ENCODE results near the gene SLC35A3.
"Not testable (repeated sequence)": the region's sequence is repeated elsewhere in the genome, so short reads cannot be mapped to it uniquely, and the experiment has no call there.

DNA sequence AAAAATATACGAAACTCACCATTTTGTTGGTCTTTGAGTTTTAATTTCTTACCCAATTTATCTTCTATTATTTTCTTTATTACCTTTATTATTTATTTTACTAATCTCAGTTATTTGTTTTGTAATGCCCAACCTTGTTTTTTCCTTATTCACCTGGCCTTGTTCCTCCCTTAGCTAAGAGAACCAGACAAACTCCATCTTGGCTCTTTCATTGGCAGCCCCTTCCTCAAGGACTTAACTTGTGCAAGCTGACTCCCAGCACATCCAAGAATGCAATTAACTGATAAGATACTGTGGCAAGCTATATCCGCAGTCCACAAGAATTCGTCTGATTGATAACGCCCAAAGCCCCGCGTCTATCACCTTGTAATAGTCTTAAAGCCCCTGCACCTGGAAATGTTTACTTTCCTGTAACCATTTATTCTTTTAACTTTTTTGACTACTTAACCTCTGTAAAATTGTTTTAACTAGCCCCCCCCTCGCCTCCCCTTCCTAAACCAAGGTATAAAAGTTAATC is 10.5 kb upstream of the SLC35A3 start:
- TF ChIP-seq ZNF530 (tag by site-specific recombination; IDR thresholded peaks at IDR 0.05; ENCODE audit: low read depth); SETDB1 (IDR thresholded peaks at IDR 0.05; ENCODE audit: insufficient read length, low read length); ZNF416 (tag by site-specific recombination; IDR thresholded peaks at IDR 0.05); ZNF37A (tag by site-specific recombination; IDR thresholded peaks at IDR 0.05); ZNF324 (tag by site-specific recombination; IDR thresholded peaks at IDR 0.05); ZNF350 (tag by site-specific recombination; IDR thresholded peaks at IDR 0.05): not testable (repeated sequence)
- TF ChIP-seq, protein P1, sequence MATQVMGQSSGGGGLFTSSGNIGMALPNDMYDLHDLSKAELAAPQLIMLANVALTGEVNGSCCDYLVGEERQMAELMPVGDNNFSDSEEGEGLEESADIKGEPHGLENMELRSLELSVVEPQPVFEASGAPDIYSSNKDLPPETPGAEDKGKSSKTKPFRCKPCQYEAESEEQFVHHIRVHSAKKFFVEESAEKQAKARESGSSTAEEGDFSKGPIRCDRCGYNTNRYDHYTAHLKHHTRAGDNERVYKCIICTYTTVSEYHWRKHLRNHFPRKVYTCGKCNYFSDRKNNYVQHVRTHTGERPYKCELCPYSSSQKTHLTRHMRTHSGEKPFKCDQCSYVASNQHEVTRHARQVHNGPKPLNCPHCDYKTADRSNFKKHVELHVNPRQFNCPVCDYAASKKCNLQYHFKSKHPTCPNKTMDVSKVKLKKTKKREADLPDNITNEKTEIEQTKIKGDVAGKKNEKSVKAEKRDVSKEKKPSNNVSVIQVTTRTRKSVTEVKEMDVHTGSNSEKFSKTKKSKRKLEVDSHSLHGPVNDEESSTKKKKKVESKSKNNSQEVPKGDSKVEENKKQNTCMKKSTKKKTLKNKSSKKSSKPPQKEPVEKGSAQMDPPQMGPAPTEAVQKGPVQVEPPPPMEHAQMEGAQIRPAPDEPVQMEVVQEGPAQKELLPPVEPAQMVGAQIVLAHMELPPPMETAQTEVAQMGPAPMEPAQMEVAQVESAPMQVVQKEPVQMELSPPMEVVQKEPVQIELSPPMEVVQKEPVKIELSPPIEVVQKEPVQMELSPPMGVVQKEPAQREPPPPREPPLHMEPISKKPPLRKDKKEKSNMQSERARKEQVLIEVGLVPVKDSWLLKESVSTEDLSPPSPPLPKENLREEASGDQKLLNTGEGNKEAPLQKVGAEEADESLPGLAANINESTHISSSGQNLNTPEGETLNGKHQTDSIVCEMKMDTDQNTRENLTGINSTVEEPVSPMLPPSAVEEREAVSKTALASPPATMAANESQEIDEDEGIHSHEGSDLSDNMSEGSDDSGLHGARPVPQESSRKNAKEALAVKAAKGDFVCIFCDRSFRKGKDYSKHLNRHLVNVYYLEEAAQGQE (tag by site-specific recombination; IDR thresholded peaks at IDR 0.05): not testable (repeated sequence)
- TF ChIP-seq, protein P2, sequence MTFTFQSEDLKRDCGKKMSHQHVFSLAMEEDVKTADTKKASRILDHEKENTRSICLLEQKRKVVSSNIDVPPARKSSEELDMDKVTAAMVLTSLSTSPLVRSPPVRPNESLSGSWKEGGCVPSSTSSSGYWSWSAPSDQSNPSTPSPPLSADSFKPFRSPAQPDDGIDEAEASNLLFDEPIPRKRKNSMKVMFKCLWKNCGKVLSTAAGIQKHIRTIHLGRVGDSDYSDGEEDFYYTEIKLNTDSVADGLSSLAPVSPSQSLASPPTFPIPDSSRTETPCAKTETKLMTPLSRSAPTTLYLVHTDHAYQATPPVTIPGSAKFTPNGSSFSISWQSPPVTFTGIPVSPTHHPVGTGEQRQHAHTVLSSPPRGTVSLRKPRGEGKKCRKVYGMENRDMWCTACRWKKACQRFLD (tag by site-specific recombination; IDR thresholded peaks at IDR 0.05): not testable (repeated sequence)
- TF ChIP-seq, protein P3, sequence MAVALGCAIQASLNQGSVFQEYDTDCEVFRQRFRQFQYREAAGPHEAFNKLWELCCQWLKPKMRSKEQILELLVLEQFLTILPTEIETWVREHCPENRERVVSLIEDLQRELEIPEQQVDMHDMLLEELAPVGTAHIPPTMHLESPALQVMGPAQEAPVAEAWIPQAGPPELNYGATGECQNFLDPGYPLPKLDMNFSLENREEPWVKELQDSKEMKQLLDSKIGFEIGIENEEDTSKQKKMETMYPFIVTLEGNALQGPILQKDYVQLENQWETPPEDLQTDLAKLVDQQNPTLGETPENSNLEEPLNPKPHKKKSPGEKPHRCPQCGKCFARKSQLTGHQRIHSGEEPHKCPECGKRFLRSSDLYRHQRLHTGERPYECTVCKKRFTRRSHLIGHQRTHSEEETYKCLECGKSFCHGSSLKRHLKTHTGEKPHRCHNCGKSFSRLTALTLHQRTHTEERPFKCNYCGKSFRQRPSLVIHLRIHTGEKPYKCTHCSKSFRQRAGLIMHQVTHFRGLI (tag by site-specific recombination; IDR thresholded peaks at IDR 0.05): not testable (repeated sequence)
